Choroid plexus epithelial cell (primary cell): Measurements from ENCODE around the gene GNA12.
A peak's percentile ranks its signal among the peaks of the same experiment; 100 is the strongest.
"Not testable (repeated sequence)": the region's sequence is repeated elsewhere in the genome, so short reads cannot be mapped to it uniquely, and the experiment has no call there.

ENCODE experiments used
- DNase-seq: peaks from one replicate; pipeline ENCODE4 v3.0.0-alpha.2; 2010; ENCODE audit warnings: low read depth
- H3K4me3 ChIP-seq: 2 replicates; pipeline ENCODE4 v1.5.1; 2011; ENCODE audit warnings: low read depth, mild to moderate bottlenecking, control low read depth, low read length, moderate library complexity
- CTCF ChIP-seq: conservative IDR thresholded peaks from 2 replicates; pipeline ENCODE4 v1.5.1; 2011; ENCODE audit warnings: low read depth, mild to moderate bottlenecking, control low read depth, inconsistent platforms, low read length, moderate library complexity

The GNA12 gene

GRCh38 chr7:2699289-2699620, 144.9 kb downstream of the GNA12 start:
- no peak overlapping the region for H3K4me3 ChIP-seq
- no peak for TF ChIP-seq CTCF
- DNase-seq = no peak

- no peak for TF ChIP-seq CTCF
- no peak for DNase-seq
- H3K4me3 ChIP-seq = no peak overlapping the region
These were observed 145.4 kb downstream of the GNA12 start for GRCh38 chr7:2698581-2699288.

- DNase-seq, H3K4me3 ChIP-seq: not testable (repeated sequence)
These were observed 150.0 kb downstream of the GNA12 start for GRCh38 chr7:2694122-2694436.

- DNase-seq, H3K4me3 ChIP-seq: not testable (repeated sequence)
These were observed 150.5 kb downstream of the GNA12 start for GRCh38 chr7:2693420-2694121.

GRCh38 chr7:2692543-2692942, 151.6 kb downstream of the GNA12 start:
- no peak for DNase-seq
- H3K4me3 ChIP-seq = no peak overlapping the region
- TF ChIP-seq CTCF = no peak

GRCh38 chr7:2691932-2692439, 152.1 kb downstream of the GNA12 start:
- not testable (repeated sequence) for DNase-seq

GRCh38 chr7:2691011-2691707, 152.9 kb downstream of the GNA12 start:
- TF ChIP-seq CTCF = no peak
- H3K4me3 ChIP-seq = no peak overlapping the region
- no peak for DNase-seq

More at GRCh38 chr7:2691932-2692439, 152.1 kb downstream of the GNA12 start:
- not testable (repeated sequence) for H3K4me3 ChIP-seq

- no peak for TF ChIP-seq CTCF
- no peak overlapping the region for H3K4me3 ChIP-seq
- peak; percentile 81 for DNase-seq
These were observed 154.0 kb downstream of the GNA12 start for GRCh38 chr7:2689951-2690705.
